Adrenal gland (tissue), 5 donors: Measurements from ENCODE around the gene CFAP299.

Experiments used
- POLR2A ChIP-seq, 2 donors: fragments of 450-650 bp; IDR thresholded peaks; one replicate each; pipeline ENCODE4 v1.6.1; 2017; ENCODE audit warnings: antibody characterized with exemption in 2 of 2, mild to moderate bottlenecking in 2 of 2, moderate library complexity in 1 of 2
- TF ChIP-seq, protein P1 (sequence below), 6 experiments: fragments of 450-650 bp in 4 of 6; fragments of 200-600 bp in 2 of 6; sonication (generic) in 1 of 6; IDR thresholded peaks; 1 replicate in 5 of 6; 2 replicates in 1 of 6; pipeline versions ENCODE4 v1.5.1 to v1.8.0; 2016 to 2021; ENCODE audit warnings: antibody characterized with exemption in 6 of 6, mild to moderate bottlenecking in 2 of 6, moderate library complexity in 1 of 6
- donor health status: DM: no; HTN: no; CAD: no.

GRCh38 chr4:80717204-80717603, 381.7 kb downstream of the CFAP299 start:
- TF ChIP-seq, protein P1, sequence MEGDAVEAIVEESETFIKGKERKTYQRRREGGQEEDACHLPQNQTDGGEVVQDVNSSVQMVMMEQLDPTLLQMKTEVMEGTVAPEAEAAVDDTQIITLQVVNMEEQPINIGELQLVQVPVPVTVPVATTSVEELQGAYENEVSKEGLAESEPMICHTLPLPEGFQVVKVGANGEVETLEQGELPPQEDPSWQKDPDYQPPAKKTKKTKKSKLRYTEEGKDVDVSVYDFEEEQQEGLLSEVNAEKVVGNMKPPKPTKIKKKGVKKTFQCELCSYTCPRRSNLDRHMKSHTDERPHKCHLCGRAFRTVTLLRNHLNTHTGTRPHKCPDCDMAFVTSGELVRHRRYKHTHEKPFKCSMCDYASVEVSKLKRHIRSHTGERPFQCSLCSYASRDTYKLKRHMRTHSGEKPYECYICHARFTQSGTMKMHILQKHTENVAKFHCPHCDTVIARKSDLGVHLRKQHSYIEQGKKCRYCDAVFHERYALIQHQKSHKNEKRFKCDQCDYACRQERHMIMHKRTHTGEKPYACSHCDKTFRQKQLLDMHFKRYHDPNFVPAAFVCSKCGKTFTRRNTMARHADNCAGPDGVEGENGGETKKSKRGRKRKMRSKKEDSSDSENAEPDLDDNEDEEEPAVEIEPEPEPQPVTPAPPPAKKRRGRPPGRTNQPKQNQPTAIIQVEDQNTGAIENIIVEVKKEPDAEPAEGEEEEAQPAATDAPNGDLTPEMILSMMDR (IDR thresholded peaks at IDR 0.05): no peak
- TF ChIP-seq POLR2A (IDR thresholded peaks at IDR 0.05): no peak
